ENCODE measurements around the gene LGALS9. TPM values are rescaled to one million over a fixed set of nuclear protein-coding genes. Genes with fewer than 3 reads are reported as not detected.
"Not testable (repeated sequence)": the region's sequence is repeated elsewhere in the genome, so short reads cannot be mapped to it uniquely, and the experiment has no call there.

LGALS9 gene
- total RNA-seq, 2 experiments from 2014 or later: 38.3 to 39.8 TPM

DNA sequence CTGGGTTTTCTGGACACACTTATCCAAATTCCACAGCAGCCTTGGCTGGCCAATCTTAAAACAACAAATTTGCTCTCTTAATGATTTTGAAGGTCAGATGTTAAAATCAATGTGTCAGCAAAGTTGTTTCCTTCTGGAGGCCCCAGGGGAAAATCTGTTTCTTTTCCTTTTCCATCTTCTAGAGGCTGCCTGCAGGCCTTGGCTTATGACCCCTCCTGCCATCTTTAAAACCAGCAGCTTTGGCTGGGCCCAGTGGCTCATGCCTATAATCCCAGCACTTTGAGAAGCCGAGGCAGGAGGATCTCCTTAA, 3.0 kb downstream of the LGALS9 start:
- ATAC-seq (ENCODE audit: poor library complexity): no peak

DNA sequence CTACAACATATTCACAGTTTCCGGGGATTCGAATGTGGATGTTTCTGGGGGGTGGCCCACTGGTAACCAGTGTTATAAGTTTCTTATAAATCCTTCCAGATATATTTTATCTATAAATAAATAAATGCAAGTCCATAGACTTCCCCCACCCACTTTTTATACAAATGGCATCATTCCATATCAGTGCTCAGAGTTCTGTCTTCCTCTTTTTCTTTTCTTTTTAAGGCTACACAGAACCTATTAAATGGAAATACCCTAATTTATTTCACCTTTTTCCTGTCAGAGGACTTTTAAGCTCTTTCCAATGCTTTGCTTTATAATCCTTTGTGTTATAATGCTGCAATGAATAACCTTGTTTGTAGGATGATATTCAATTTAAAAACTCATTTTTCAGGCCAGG, 3.8 kb downstream of the LGALS9 start:
- TF ChIP-seq, protein P1, sequence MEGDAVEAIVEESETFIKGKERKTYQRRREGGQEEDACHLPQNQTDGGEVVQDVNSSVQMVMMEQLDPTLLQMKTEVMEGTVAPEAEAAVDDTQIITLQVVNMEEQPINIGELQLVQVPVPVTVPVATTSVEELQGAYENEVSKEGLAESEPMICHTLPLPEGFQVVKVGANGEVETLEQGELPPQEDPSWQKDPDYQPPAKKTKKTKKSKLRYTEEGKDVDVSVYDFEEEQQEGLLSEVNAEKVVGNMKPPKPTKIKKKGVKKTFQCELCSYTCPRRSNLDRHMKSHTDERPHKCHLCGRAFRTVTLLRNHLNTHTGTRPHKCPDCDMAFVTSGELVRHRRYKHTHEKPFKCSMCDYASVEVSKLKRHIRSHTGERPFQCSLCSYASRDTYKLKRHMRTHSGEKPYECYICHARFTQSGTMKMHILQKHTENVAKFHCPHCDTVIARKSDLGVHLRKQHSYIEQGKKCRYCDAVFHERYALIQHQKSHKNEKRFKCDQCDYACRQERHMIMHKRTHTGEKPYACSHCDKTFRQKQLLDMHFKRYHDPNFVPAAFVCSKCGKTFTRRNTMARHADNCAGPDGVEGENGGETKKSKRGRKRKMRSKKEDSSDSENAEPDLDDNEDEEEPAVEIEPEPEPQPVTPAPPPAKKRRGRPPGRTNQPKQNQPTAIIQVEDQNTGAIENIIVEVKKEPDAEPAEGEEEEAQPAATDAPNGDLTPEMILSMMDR (IDR thresholded peaks at IDR 0.05): no peak
- Mint-ChIP-seq H3K36me3 (ENCODE audit: low read depth) (peaks cover 15% of the 10 kb centered on the region), H3K4me3 (no peak overlapping the region), H3K27ac (peak overlapping the region; percentile 47), H3K9me3 (no peaks in the 10 kb centered on the region), H3K27me3 (no peaks in the 10 kb centered on the region), H3K4me1 (ENCODE audit: low read depth) (peaks cover 35% of the 10 kb centered on the region)
- Histone ChIP-seq H3K9me3 (ENCODE audit: control insufficient read depth in 1 of 2, insufficient read depth in 1 of 2, low read length in 2 of 2) (no peaks in the 10 kb centered on the region), H3K4me3 (ENCODE audit: low read length) (no peak overlapping the region), H3K36me3 (ENCODE audit: insufficient read depth, low read length) (peaks cover 15% of the 10 kb centered on the region), H3K27me3 (ENCODE audit: control insufficient read depth in 1 of 2, insufficient read depth in 2 of 2, low read length in 2 of 2) (no peaks in the 10 kb centered on the region), H3K4me1 (ENCODE audit: insufficient read depth, low read length) (peaks cover 42% of the 10 kb centered on the region), H3K27ac (ENCODE audit: low read depth in 1 of 2, low read length in 2 of 2) (no peak overlapping the region)
- intact Hi-C loops (cut with DNase I, micrococcal nuclease): no loop called here
- ChIA-PET POLR2A (no interaction called here), CTCF (no interaction called here)
- ATAC-seq (ENCODE audit: poor library complexity) (no peak), DNase-seq (no peak)

More for the DNA sequence above, 3.0 kb downstream of the LGALS9 start:
- Histone ChIP-seq H3K4me3 (ENCODE audit: low read length) (no peak overlapping the region), H3K27me3 (ENCODE audit: control insufficient read depth in 1 of 2, insufficient read depth in 2 of 2, low read length in 2 of 2) (no peaks in the 10 kb centered on the region), H3K4me1 (ENCODE audit: insufficient read depth, low read length) (peaks cover 42% of the 10 kb centered on the region), H3K9me3 (ENCODE audit: control insufficient read depth in 1 of 2, insufficient read depth in 1 of 2, low read length in 2 of 2) (no peaks in the 10 kb centered on the region), H3K27ac (ENCODE audit: low read depth in 1 of 2, low read length in 2 of 2) (no peak overlapping the region), H3K36me3 (ENCODE audit: insufficient read depth, low read length) (peaks cover 8% of the 10 kb centered on the region)
- CTCF ChIA-PET: no interaction called here
- Mint-ChIP-seq H3K4me1 (ENCODE audit: low read depth) (peaks cover 36% of the 10 kb centered on the region), H3K9me3 (no peaks in the 10 kb centered on the region), H3K4me3 (peak overlapping the region; percentile 13), H3K27ac (peak overlapping the region; percentile 47), H3K36me3 (ENCODE audit: low read depth) (peaks cover 11% of the 10 kb centered on the region), H3K27me3 (no peaks in the 10 kb centered on the region)
- intact Hi-C loops (cut with DNase I, micrococcal nuclease): no loop called here
- DNase-seq: no peak
- POLR2A ChIA-PET: no interaction called here
- TF ChIP-seq, protein P1 (IDR thresholded peaks at IDR 0.05): no peak

DNA sequence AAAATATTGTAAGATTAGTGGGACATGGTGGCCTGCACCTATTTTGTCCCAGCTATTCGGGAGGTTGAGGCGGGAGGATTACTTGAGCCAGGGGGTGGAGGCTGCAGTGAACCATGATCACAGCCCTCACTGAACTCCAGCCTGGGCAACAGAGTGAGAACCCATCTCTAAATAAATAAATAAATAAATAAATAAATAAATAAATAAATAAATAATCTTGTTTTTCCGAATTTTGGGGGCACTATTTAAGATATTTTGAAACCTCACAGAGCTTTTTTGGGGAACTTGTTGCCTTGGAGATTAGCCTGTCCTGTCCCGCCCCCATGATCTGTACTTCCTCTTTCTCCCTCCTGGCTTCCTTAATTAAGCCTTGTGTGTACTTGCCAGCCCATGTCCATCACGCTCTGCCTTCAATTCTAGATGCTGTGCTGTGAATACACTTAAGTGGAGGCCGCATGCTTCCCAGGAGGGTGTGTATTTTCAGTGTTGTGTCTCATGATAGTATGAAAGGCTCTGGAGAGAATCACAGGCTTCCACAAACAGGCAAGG, 4.4 kb downstream of the LGALS9 start:
- Mint-ChIP-seq H3K27ac (no peak overlapping the region), H3K4me1 (ENCODE audit: low read depth) (peaks cover 29% of the 10 kb centered on the region), H3K27me3 (no peaks in the 10 kb centered on the region), H3K4me3 (no peak overlapping the region), H3K36me3 (ENCODE audit: low read depth) (peaks cover 21% of the 10 kb centered on the region), H3K9me3 (no peaks in the 10 kb centered on the region)
- ATAC-seq (ENCODE audit: poor library complexity) (no peak), DNase-seq (peak in 3 of 14 experiments; percentile 19 to 49 (median 41))
- intact Hi-C loops (cut with DNase I, micrococcal nuclease): no loop called here
- H3K27me3 ChIP-seq (ENCODE audit: control insufficient read depth in 1 of 2, insufficient read depth in 2 of 2, low read length in 2 of 2): no peaks in the 10 kb centered on the region
- no peaks in the 10 kb centered on the region for H3K9me3 ChIP-seq (ENCODE audit: control insufficient read depth in 1 of 2, insufficient read depth in 1 of 2, low read length in 2 of 2)
- TF ChIP-seq, protein P1 (IDR thresholded peaks at IDR 0.05): no peak
- ChIA-PET POLR2A (no interaction called here), CTCF (no interaction called here)
- H3K4me1 ChIP-seq (ENCODE audit: insufficient read depth, low read length): peaks cover 37% of the 10 kb centered on the region
- no peak overlapping the region for H3K4me3 ChIP-seq (ENCODE audit: low read length)
- H3K27ac ChIP-seq (ENCODE audit: low read depth in 1 of 2, low read length in 2 of 2): no peak overlapping the region
- peaks cover 17% of the 10 kb centered on the region for H3K36me3 ChIP-seq (ENCODE audit: insufficient read depth, low read length)

DNA sequence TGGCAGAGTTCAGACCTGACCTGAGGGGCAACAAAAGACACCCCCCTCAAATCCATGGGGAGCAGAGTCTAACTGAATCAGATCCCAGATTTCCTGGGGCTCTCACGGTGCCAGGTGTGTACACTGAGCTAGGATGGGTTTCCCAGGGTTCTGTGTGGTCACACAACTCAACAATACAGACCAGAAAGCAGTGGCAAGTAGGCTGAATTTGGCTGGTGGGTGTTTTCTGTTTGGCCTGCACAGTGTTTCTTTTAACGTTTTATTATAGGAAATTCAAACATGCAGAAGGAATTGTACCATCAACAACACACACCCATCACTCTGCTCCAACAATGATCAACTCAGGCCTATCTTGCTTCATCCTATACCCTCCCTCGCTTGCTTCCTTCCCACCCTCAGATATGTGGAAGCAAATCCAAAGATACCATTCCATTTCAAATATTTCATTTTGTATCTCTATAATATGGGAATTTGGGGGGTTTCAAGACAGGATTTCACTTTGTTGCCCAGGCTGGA, 5.1 kb downstream of the LGALS9 start:
- H3K27ac Mint-ChIP-seq; DNase-seq; H3K27me3 Mint-ChIP-seq; H3K4me3 Mint-ChIP-seq; CTCF ChIA-PET; H3K27ac ChIP-seq (ENCODE audit: low read depth in 1 of 2, low read length in 2 of 2); H3K4me3 ChIP-seq (ENCODE audit: low read length); H3K9me3 Mint-ChIP-seq; H3K27me3 ChIP-seq (ENCODE audit: control insufficient read depth in 1 of 2, insufficient read depth in 2 of 2, low read length in 2 of 2); H3K9me3 ChIP-seq (ENCODE audit: control insufficient read depth in 1 of 2, insufficient read depth in 1 of 2, low read length in 2 of 2); intact Hi-C loops (cut with DNase I, micrococcal nuclease); ATAC-seq (ENCODE audit: poor library complexity): not testable (repeated sequence)
- POLR2A ChIA-PET: interaction anchor here (1.3 kb wide), 1 partner anchor 342 kb away, joined by 4 read pairs; the partner anchor contains the start of gene WSB1
- Mint-ChIP-seq H3K36me3 (ENCODE audit: low read depth) (peaks cover 24% of the 10 kb centered on the region), H3K4me1 (ENCODE audit: low read depth) (peaks cover 23% of the 10 kb centered on the region)
- peaks cover 29% of the 10 kb centered on the region for H3K4me1 ChIP-seq (ENCODE audit: insufficient read depth, low read length)
- peaks cover 21% of the 10 kb centered on the region for H3K36me3 ChIP-seq (ENCODE audit: insufficient read depth, low read length)

DNA sequence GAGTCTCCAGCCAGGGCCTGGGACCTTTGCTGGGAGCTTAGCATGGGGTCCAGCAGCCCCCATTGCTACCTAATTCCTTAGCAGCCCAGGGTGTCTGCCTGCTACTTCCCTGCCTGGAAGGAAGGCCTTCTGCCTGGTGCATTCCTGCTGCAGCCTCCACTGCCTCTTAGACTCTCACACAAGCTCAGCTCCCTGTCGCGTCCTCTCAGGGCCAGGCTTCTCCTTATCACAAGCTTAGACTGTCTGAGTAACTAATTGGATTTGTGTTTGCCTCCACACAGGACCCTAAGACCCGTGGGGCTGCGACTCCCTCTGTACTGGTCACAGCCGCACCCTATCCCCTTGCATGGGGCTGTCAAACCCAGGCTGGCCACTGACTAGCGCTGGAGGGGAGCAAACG, 6.8 kb downstream of the LGALS9 start:
- H3K27me3 ChIP-seq (ENCODE audit: control insufficient read depth in 1 of 2, insufficient read depth in 2 of 2, low read length in 2 of 2); intact Hi-C loops (cut with DNase I, micrococcal nuclease); POLR2A ChIA-PET; H3K27ac ChIP-seq (ENCODE audit: low read depth in 1 of 2, low read length in 2 of 2); H3K4me3 Mint-ChIP-seq; H3K9me3 Mint-ChIP-seq; H3K9me3 ChIP-seq (ENCODE audit: control insufficient read depth in 1 of 2, insufficient read depth in 1 of 2, low read length in 2 of 2); H3K4me3 ChIP-seq (ENCODE audit: low read length); DNase-seq; H3K27ac Mint-ChIP-seq; H3K27me3 Mint-ChIP-seq; ATAC-seq (ENCODE audit: poor library complexity); CTCF ChIA-PET: not testable (repeated sequence)
- Mint-ChIP-seq H3K4me1 (ENCODE audit: low read depth) (peaks cover 14% of the 10 kb centered on the region), H3K36me3 (ENCODE audit: low read depth) (peaks cover 31% of the 10 kb centered on the region)
- Histone ChIP-seq H3K4me1 (ENCODE audit: insufficient read depth, low read length) (peaks cover 13% of the 10 kb centered on the region), H3K36me3 (ENCODE audit: insufficient read depth, low read length) (peaks cover 22% of the 10 kb centered on the region)

Measured in CD4-positive, alpha-beta T cell (primary cell).